C1 segment of cervical spinal cord (tissue), 14 donors: ENCODE results near the gene PAX8.

Experiments
- DNase-seq, 14 donors: peaks; one replicate each; lab custom pipeline; 2025; lab: John Stamatoyannopoulos, UW

PAX8 gene

DNA sequence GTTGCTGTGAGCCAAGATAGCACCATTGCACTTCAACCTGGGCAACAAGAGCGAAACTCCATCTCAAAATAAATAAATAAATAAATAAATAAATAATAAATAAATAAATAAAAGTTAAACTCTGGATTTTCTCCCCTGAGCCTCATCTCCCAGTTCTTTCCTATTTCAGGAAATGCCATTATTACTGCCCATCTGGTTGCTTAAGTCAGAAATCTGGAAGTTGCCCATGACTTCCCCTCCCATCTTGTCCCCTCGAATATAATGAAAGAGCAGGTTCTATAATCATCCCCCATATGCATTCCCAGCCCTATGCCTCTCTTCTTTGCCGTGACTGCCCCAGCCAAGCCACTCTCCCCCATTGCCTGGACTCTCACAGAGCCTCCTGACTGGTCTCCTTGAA lies 109.1 kb downstream of the PAX8 start:
- no peak for DNase-seq

DNA sequence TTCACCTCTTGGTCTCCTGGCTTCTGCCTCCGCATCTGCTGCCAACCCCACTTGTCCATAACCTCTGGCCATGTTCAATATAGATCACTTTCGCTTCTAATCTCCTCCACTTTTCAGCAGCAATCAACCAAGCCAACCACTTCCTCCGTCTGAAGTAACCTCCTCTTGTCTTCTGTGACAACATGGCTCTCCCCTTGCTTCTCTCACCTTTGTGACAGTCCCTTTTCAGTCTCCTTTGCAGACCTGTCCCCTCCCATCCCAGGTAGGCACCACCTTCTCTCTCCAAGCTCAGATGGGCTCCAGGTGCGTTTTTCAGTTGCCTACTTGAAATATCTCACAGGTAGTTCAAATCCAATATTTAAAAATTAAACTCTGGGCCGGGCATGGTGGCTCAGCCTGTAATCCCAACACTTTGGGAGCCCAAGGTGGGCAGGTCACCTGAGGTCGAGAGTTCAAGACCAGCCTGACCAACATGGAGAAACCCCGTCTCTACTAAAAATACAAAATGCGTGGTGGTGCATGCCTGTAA lies 109.7 kb downstream of the PAX8 start:
- no peak for DNase-seq

DNA sequence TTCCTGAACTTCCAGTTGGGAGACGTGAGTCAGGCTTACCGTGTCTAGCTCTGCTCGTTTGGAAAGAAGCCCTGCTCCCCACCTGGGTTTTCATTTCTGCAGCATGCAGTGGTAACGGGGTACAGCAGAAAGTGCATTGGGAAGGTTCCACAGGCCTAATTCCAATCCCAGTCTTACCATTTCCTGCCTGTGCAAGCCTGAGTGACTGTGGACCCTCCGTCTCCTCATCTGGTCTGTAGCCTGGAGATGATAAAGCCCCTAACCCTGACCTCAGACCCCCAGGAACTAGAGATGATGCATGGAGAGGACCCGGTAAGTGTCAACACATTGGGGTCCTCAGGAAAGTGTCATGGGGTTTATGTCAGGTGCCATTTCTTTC lies 110.8 kb downstream of the PAX8 start:
- DNase-seq: no peak

DNA sequence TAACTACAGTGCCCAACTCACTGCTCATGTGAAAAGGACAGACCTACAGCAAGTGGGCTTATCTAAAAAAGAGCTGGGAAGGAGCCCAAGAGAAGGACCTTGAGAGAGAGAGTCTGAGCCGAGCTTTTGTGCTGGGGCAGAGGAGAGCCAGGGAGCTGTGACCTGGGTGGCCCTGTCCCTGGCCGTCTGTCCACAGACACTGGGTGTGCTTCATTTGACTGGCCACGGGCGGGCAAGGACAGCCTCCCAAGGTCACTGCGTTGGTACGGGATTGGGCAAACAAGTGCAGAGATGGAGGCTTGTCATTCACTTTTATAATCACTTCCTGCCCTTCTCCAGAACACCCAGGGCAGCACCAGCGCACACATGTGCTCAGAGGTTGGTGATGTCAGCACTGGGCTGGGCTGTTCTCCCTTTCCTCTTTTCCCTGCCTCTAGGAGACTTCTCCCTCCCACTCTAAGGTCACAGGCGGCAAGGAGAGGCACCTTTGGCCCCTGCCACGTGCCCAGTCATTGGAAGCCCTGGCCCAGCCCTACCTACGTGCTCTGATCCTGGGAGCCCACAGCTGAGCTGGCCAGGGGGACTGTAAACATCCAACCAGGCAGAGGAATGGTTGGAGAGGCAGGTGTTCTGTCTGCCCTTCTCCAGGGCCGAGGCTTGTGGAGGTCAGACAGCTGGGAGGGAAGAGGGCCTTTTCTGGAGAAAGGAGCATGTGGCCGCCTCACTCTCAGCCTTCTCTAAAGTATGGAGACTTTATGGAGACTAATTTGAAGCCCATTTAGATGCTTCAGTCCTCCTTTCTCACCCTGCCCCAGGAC lies 111.4 kb downstream of the PAX8 start:
- DNase-seq: no peak

DNA sequence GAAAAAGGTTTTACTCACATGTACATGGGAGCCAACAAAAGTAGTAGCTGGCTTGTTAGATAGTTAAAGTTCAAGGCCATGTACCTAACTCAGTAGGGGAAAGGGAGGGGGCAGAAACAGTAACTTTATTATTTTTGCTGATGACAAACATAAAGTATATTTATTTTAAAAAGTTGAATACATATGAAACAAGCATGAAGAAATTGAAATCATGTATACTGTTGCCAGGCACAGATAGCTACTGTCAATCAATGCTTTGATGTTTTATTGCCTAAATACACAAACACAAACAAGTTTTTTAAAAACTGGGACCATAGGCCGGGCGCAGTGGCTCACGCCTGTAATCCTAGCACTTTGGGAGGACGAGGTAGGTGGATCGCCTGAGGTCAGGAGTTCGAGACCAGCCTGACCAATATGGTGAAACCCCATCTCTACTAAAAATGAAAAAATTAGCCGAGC lies 112.5 kb downstream of the PAX8 start:
- DNase-seq: no peak
